Liver (tissue), 3 donors: ENCODE results near the gene KIAA1586.

Experiments used
- ATF3 ChIP-seq: IDR thresholded peaks from 2 replicates; pipeline ENCODE4 v1.6.1; 2016; ENCODE audit warnings: antibody characterized with exemption
- CTCF ChIP-seq: fragments of 150-350 bp; IDR thresholded peaks from 2 replicates; pipeline ENCODE4 v1.5.1; 2017; ENCODE audit warnings: improper control_type of control experiment, low read depth, low read length; ENCODE audit not compliant: missing input control
- EGR1 ChIP-seq, 2 donors: IDR thresholded peaks; 2 replicates each; pipeline ENCODE4 v1.6.1; 2016 to 2018; ENCODE audit warnings: antibody characterized with exemption in 2 of 2, low read depth in 2 of 2
- FOXA1 ChIP-seq: IDR thresholded peaks from 2 replicates; pipeline ENCODE4 v1.6.1; 2016; ENCODE audit warnings: antibody characterized with exemption
- GABPA ChIP-seq, 2 donors: IDR thresholded peaks in 1 of 2; conservative IDR thresholded peaks in 1 of 2; 2 replicates each; pipeline ENCODE4 v1.6.1; 2016; ENCODE audit warnings: antibody characterized with exemption in 2 of 2, mild to moderate bottlenecking in 1 of 2, moderate library complexity in 1 of 2
- HNF4A ChIP-seq, 2 donors: conservative IDR thresholded peaks; 2 replicates each; pipeline ENCODE4 v1.6.1; 2016; ENCODE audit warnings: antibody characterized with exemption in 2 of 2, mild to moderate bottlenecking in 2 of 2
- JUND ChIP-seq, 2 donors: IDR thresholded peaks; 2 replicates each; pipeline ENCODE4 v1.6.1; 2016; ENCODE audit warnings: antibody characterized with exemption in 2 of 2
- MAX ChIP-seq: IDR thresholded peaks from 2 replicates; pipeline ENCODE4 v1.6.1; 2016; ENCODE audit warnings: antibody characterized with exemption
- RAD21 ChIP-seq, 2 donors: IDR thresholded peaks; 2 replicates each; pipeline ENCODE4 v1.6.1; 2016; ENCODE audit warnings: antibody characterized with exemption in 2 of 2, mild to moderate bottlenecking in 2 of 2
- REST ChIP-seq: IDR thresholded peaks from 2 replicates; pipeline ENCODE4 v1.6.1; 2016; ENCODE audit warnings: antibody characterized with exemption, mild to moderate bottlenecking
- TAF1 ChIP-seq: conservative IDR thresholded peaks from 2 replicates; pipeline ENCODE4 v1.6.1; 2016; ENCODE audit warnings: antibody characterized with exemption, mild to moderate bottlenecking
- YY1 ChIP-seq: IDR thresholded peaks from 2 replicates; pipeline ENCODE4 v1.6.1; 2016; ENCODE audit warnings: antibody characterized with exemption, mild to moderate bottlenecking
- ZBTB33 ChIP-seq: IDR thresholded peaks from 2 replicates; pipeline ENCODE4 v1.6.1; 2016; ENCODE audit warnings: antibody characterized with exemption
- donor health status: healthy.
- donor health status: healthy.

- TF ChIP-seq CTCF (no peak), HNF4A (conservative IDR thresholded peaks at IDR 0.05) (no peak), TAF1 (no peak), YY1 (no peak), RAD21 (IDR thresholded peaks at IDR 0.05) (no peak), REST (no peak), ATF3 (no peak), ZBTB33 (no peak), GABPA (IDR thresholded peaks at IDR 0.05 in 1 of 2, conservative IDR thresholded peaks at IDR 0.05 in 1 of 2) (no peak), MAX (no peak), EGR1 (IDR thresholded peaks at IDR 0.05; ENCODE audit: low read depth in 2 of 2) (no peak), FOXA1 (no peak), JUND (IDR thresholded peaks at IDR 0.05) (no peak)
Measured at GRCh38 chr6:57019434-57019833, 27.1 kb upstream of the KIAA1586 start.
